C1 segment of cervical spinal cord (tissue), 14 donors: ENCODE measurements around the gene ZNF692.
A peak's percentile ranks its signal among the peaks of the same experiment; 100 is the strongest.
"Not testable (repeated sequence)": the region's sequence is repeated elsewhere in the genome, so short reads cannot be mapped to it uniquely, and the experiment has no call there.

ENCODE experiments used
- DNase-seq, 14 donors: peaks; one replicate each; lab custom pipeline; 2025; lab: John Stamatoyannopoulos, UW

The ZNF692 gene

GRCh38 chr1:248850124-248850523 is 8.8 kb downstream of the ZNF692 start:
- no peak for DNase-seq

- DNase-seq, result no peak
Observed at GRCh38 chr1:248849637-248850036, 9.2 kb downstream of the ZNF692 start.

- no peak for DNase-seq
Observed at GRCh38 chr1:248849152-248849551, 9.7 kb downstream of the ZNF692 start.

- DNase-seq, result no peak
Observed at GRCh38 chr1:248848602-248849001, 10.3 kb downstream of the ZNF692 start.

GRCh38 chr1:248847956-248848561 is 10.8 kb downstream of the ZNF692 start:
- no peak for DNase-seq

GRCh38 chr1:248847181-248847955 is 11.5 kb downstream of the ZNF692 start:
- no peak for DNase-seq

GRCh38 chr1:248844526-248844925 is 14.4 kb downstream of the ZNF692 start:
- DNase-seq, result no peak

GRCh38 chr1:248843687-248844086 is 15.2 kb downstream of the ZNF692 start:
- no peak for DNase-seq

GRCh38 chr1:248842781-248843331 is 16.0 kb downstream of the ZNF692 start:
- no peak for DNase-seq

- DNase-seq, result no peak
Observed at GRCh38 chr1:248841702-248842395, 17.0 kb downstream of the ZNF692 start.

GRCh38 chr1:248840946-248841345 is 17.9 kb downstream of the ZNF692 start:
- DNase-seq, result no peak

GRCh38 chr1:248839168-248839555 is 19.7 kb downstream of the ZNF692 start:
- DNase-seq, result no peak

- DNase-seq, result peak; percentile 69 to 98 (median 94)
Observed at GRCh38 chr1:248838357-248839167, 20.3 kb downstream of the ZNF692 start.

- peak; percentile 69 to 99 (median 97) for DNase-seq
Observed at GRCh38 chr1:248837781-248838356, 21.0 kb downstream of the ZNF692 start, which contains the start of gene ZNF672. ZNF672 (plus strand) TSS chr1:248838224; CDS start chr1:248847275, 9,051 bp downstream.

- DNase-seq, result no peak
Observed at GRCh38 chr1:248837045-248837780, 21.7 kb downstream of the ZNF692 start.

- no peak for DNase-seq
Observed at GRCh38 chr1:248834343-248834940, 24.4 kb downstream of the ZNF692 start.

- no peak for DNase-seq
Observed at GRCh38 chr1:248831842-248832241, 27.0 kb downstream of the ZNF692 start.

- DNase-seq, result not testable (repeated sequence)
Observed at GRCh38 chr1:248830718-248831017, 28.2 kb downstream of the ZNF692 start.

GRCh38 chr1:248828845-248829244 is 30.0 kb downstream of the ZNF692 start:
- no peak for DNase-seq
